Measurements from ENCODE around the gene MYLK. TPM values are rescaled to one million over a fixed set of nuclear protein-coding genes. Genes with fewer than 3 reads are reported as not detected.
"Not testable (repeated sequence)": the region's sequence is repeated elsewhere in the genome, so short reads cannot be mapped to it uniquely, and the experiment has no call there.

Gene MYLK
- total RNA-seq, 4 donors from 2014 or later: 10.7 to 320 (median 42.0) TPM

GRCh38 chr3:123907720-123908119 is 23.6 kb upstream of the MYLK start:
- H3K4me3 ChIP-seq: no peak overlapping the region
- no peaks in the 10 kb centered on the region for H3K9me3 ChIP-seq
- TF ChIP-seq CTCF (IDR thresholded peaks at IDR 0.05) (no peak), POLR2A (IDR thresholded peaks at IDR 0.05) (no peak)
- intact Hi-C loops (cut with DNase I): no loop called here
- H3K4me1 ChIP-seq: no peaks in the 10 kb centered on the region
- peaks cover 0 to 4% (median 0%) of the 10 kb centered on the region in 4 donors for H3K27me3 ChIP-seq
- H3K27ac ChIP-seq: no peak overlapping the region
- no peak for DNase-seq
- WGBS, 2 donors: 49 to 55% methylated on average over 2 of the region's 2 CpGs
- no peaks in the 10 kb centered on the region for H3K36me3 ChIP-seq

GRCh38 chr3:123899300-123899865 is 15.3 kb upstream of the MYLK start:
- H3K9me3 ChIP-seq: no peaks in the 10 kb centered on the region
- H3K36me3 ChIP-seq: no peaks in the 10 kb centered on the region
- no peak overlapping the region for H3K4me3 ChIP-seq
- no peaks in the 10 kb centered on the region for H3K4me1 ChIP-seq
- intact Hi-C loops (cut with DNase I): no loop called here
- WGBS, 2 donors: 70 to 80% methylated on average over 5 of the region's 5 CpGs
- H3K27me3 ChIP-seq: peaks cover 0 to 10% (median 0%) of the 10 kb centered on the region in 4 donors
- no peak overlapping the region for H3K27ac ChIP-seq
- no peak for DNase-seq
- TF ChIP-seq POLR2A (IDR thresholded peaks at IDR 0.05) (no peak), CTCF (IDR thresholded peaks at IDR 0.05) (no peak)

GRCh38 chr3:123893012-123893411 is 8.9 kb upstream of the MYLK start:
- intact Hi-C loops (cut with DNase I): no loop called here
- Histone ChIP-seq H3K4me3 (no peak overlapping the region), H3K36me3 (no peaks in the 10 kb centered on the region), H3K4me1 (no peaks in the 10 kb centered on the region), H3K9me3 (peaks cover 0 to 20% (median 3%) of the 10 kb centered on the region in 3 donors), H3K27ac (no peak overlapping the region), H3K27me3 (no peaks in the 10 kb centered on the region)
- no peak for DNase-seq
- WGBS, 2 donors: 84 to 86% methylated on average over 1 of the region's 1 CpG
- TF ChIP-seq POLR2A (IDR thresholded peaks at IDR 0.05): no peak
- no peak for TF ChIP-seq CTCF (IDR thresholded peaks at IDR 0.05)

- peaks cover 0 to 20% (median 3%) of the 10 kb centered on the region in 3 donors for H3K9me3 ChIP-seq
- WGBS, 2 donors: 5 to 6% methylated on average over 1 of the region's 1 CpG
Measured at GRCh38 chr3:123892195-123892594, 8.1 kb upstream of the MYLK start.

GRCh38 chr3:123890991-123891390 is 6.9 kb upstream of the MYLK start:
- H3K27ac ChIP-seq; H3K36me3 ChIP-seq; DNase-seq; H3K4me1 ChIP-seq; intact Hi-C loops (cut with DNase I); H3K4me3 ChIP-seq: not testable (repeated sequence)
- 13 to 35% methylated on average over 1 of the region's 1 CpG for WGBS, 2 donors
- H3K27me3 ChIP-seq: peaks cover 0 to 17% (median 0%) of the 10 kb centered on the region in 4 donors
- peaks cover 0 to 20% (median 3%) of the 10 kb centered on the region in 3 donors for H3K9me3 ChIP-seq

More at GRCh38 chr3:123892195-123892594, 8.1 kb upstream of the MYLK start:
- H3K4me1 ChIP-seq: no peaks in the 10 kb centered on the region
- no peak overlapping the region for H3K27ac ChIP-seq
- H3K4me3 ChIP-seq: no peak overlapping the region
- no peaks in the 10 kb centered on the region for H3K36me3 ChIP-seq
- intact Hi-C loops (cut with DNase I): no loop called here
- H3K27me3 ChIP-seq: peaks cover 0 to 5% (median 0%) of the 10 kb centered on the region in 4 donors
- no peak for DNase-seq
- TF ChIP-seq CTCF (IDR thresholded peaks at IDR 0.05): no peak
- no peak for TF ChIP-seq POLR2A (IDR thresholded peaks at IDR 0.05)

GRCh38 chr3:123890162-123890561 is 6.0 kb upstream of the MYLK start:
- intact Hi-C loops (cut with DNase I); DNase-seq; H3K36me3 ChIP-seq; H3K4me1 ChIP-seq; H3K27ac ChIP-seq; H3K4me3 ChIP-seq: not testable (repeated sequence)
- 82 to 97% methylated on average over 3 of the region's 3 CpGs for WGBS, 2 donors
- H3K9me3 ChIP-seq: peaks cover 0 to 20% (median 3%) of the 10 kb centered on the region in 3 donors
- peaks cover 0 to 25% (median 0%) of the 10 kb centered on the region in 4 donors for H3K27me3 ChIP-seq
